ENCODE measurements around the gene METTL24. TPM values are rescaled to one million over a fixed set of nuclear protein-coding genes. Genes with fewer than 3 reads are reported as not detected.

The METTL24 gene
- total and polyA plus RNA-seq, 2 of the 8 experiments (the other 6 are each of a cell fraction or from before 2014, with no cell fraction given): 0.30 to 0.39 TPM

GRCh38 chr6:110357298-110357663, 868 bp downstream of the METTL24 start:
- DNase-seq (ENCODE audit: low read depth in 1 of 2, low spot score in 2 of 2) (no peak), FAIRE-seq (no peak)
- no peaks in the 10 kb centered on the region for H4K20me1 ChIP-seq (replicated peaks in 1 of 2; ENCODE audit: control insufficient read depth in 1 of 2, insufficient read depth in 2 of 2, low read length in 2 of 2)
- POLR2A ChIA-PET (ENCODE audit: partially characterized antibody): no interaction called here
- peak overlapping the region; percentile 40 to 67 (median 64) for H3K4me3 ChIP-seq (ENCODE audit: extremely low read depth in 1 of 4, insufficient read depth in 2 of 4, low read depth in 3 of 4, low read length in 4 of 4)
- no peak overlapping the region for H3K23ac ChIP-seq (ENCODE audit: insufficient read length)
- peak overlapping the region; percentile 58 for H4K91ac ChIP-seq (replicated peaks; ENCODE audit: insufficient read length, low read length)
- H3K56ac ChIP-seq (replicated peaks; ENCODE audit: insufficient read length, low read depth, low read length): no peak overlapping the region
- H3K79me1 ChIP-seq (ENCODE audit: low read depth, low read length): no peaks in the 10 kb centered on the region
- no peak overlapping the region for H2BK15ac ChIP-seq (ENCODE audit: low read length)
- peak overlapping the region; percentile 78 for H2BK12ac ChIP-seq (ENCODE audit: low read depth, low read length)
- H3K4me1 ChIP-seq (replicated peaks in 1 of 4; ENCODE audit: control insufficient read depth in 3 of 4, insufficient read depth in 4 of 4, low read length in 3 of 4): peaks cover 13 to 27% (median 23%) of the 10 kb centered on the region in 4 experiments
- no peak for TF ChIP-seq ASH2L (IDR thresholded peaks at IDR 0.05; ENCODE audit: low read length)
- H3K27ac ChIP-seq (ENCODE audit: low read depth, low read length): no peak overlapping the region
- no peak overlapping the region for H4K5ac ChIP-seq (ENCODE audit: insufficient read length, low read depth, low read length)
- no peak overlapping the region for H2BK120ac ChIP-seq (replicated peaks; ENCODE audit: low read depth, low read length)
- peak overlapping the region; percentile 95 for H2AFZ ChIP-seq (ENCODE audit: low read length)
- no peak overlapping the region for H2AK5ac ChIP-seq (ENCODE audit: low read depth, low read length)
- H3K4ac ChIP-seq (replicated peaks; ENCODE audit: insufficient read length, low read depth, low read length): no peak overlapping the region
- H3K4me2 ChIP-seq (ENCODE audit: insufficient read depth in 1 of 2, low read depth in 2 of 2, low read length in 2 of 2): peak overlapping the region; percentile 73 to 88
- no peak overlapping the region for H2BK5ac ChIP-seq (ENCODE audit: low read depth, low read length)
- no peak overlapping the region for H2BK20ac ChIP-seq (ENCODE audit: low read length)
- H3K79me2 ChIP-seq (ENCODE audit: control insufficient read depth in 1 of 2, insufficient read depth in 2 of 2, low read length in 2 of 2): no peaks in the 10 kb centered on the region
- CTCF ChIA-PET (ENCODE audit: partially characterized antibody): no interaction called here
- H3K36me3 ChIP-seq (ENCODE audit: control insufficient read depth in 2 of 4, insufficient read depth in 4 of 4, low read length in 3 of 4): no peaks in the 10 kb centered on the region
- H3K14ac ChIP-seq (ENCODE audit: insufficient read length): no peak overlapping the region
- H4K8ac ChIP-seq (ENCODE audit: extremely low read depth, insufficient read depth, low read length): no peak overlapping the region; the same call in 1 of the 2 replicates
- no peaks in the 10 kb centered on the region for H3K9me3 ChIP-seq (ENCODE audit: insufficient read depth in 2 of 2, low read depth in 1 of 2, low read length in 1 of 2)
- H3K27me3 ChIP-seq (replicated peaks in 1 of 4; ENCODE audit: control insufficient read depth in 3 of 4, extremely low read depth in 1 of 4, insufficient read depth in 3 of 4, low read length in 3 of 4): peaks cover 8 to 24% (median 18%) of the 10 kb centered on the region in 4 experiments
- peaks cover 4% of the 10 kb centered on the region; the same call in 1 of the 2 replicates for H3K23me2 ChIP-seq (ENCODE audit: low read depth, low read length)
- no peak overlapping the region for H3K9ac ChIP-seq (replicated peaks in 1 of 4; ENCODE audit: extremely low read depth in 1 of 4, low read depth in 3 of 4, low read length in 3 of 4)
- 0 out of 2 replicates have a peak overlapping the region, but pooled peaks have one; percentile 1 for H3K18ac ChIP-seq (ENCODE audit: extremely low read depth, low read length)
- WGBS, 2 experiments (ENCODE audit: extremely low coverage in 1 of 2, insufficient coverage in 1 of 2, insufficient read length in 1 of 2, insufficient replicate concordance in 2 of 2, low coverage in 1 of 2, low lambda C conversion rate in 2 of 2, missing lambda C conversion rate in 1 of 2): 48% methylated on average over 14 of the region's 14 CpGs; no CpG with 5 or more reads in 1 of the 2 experiments
